DMS 273 treated with DMSO at 0.1 percent for 48 hours (cell line): ENCODE data around the gene ATP1A3.
A peak's percentile ranks its signal among the peaks of the same experiment; 100 is the strongest.
"Not testable (repeated sequence)": the region's sequence is repeated elsewhere in the genome, so short reads cannot be mapped to it uniquely, and the experiment has no call there.

Source experiments
- DNase-seq: peaks from one replicate; lab custom pipeline; 2025; lab: John Stamatoyannopoulos, UW

ATP1A3 gene

GRCh38 chr19:41945135-41945766, 48.8 kb downstream of the ATP1A3 start:
- DNase-seq, result no peak

- DNase-seq, result no peak
Observed at GRCh38 chr19:41944336-41944735, 49.7 kb downstream of the ATP1A3 start.

- DNase-seq, result no peak
Observed at GRCh38 chr19:41941410-41942202, 52.4 kb downstream of the ATP1A3 start.

GRCh38 chr19:41940731-41941409, 53.2 kb downstream of the ATP1A3 start:
- no peak for DNase-seq

- no peak for DNase-seq
Observed at GRCh38 chr19:41939861-41940730, 53.9 kb downstream of the ATP1A3 start.

- not testable (repeated sequence) for DNase-seq
Observed at GRCh38 chr19:41939209-41939608, 54.8 kb downstream of the ATP1A3 start.

GRCh38 chr19:41937525-41938468, 56.2 kb downstream of the ATP1A3 start:
- no peak for DNase-seq

GRCh38 chr19:41936961-41937360, 57.1 kb downstream of the ATP1A3 start:
- no peak for DNase-seq

- no peak for DNase-seq
Observed at GRCh38 chr19:41936416-41936850, 57.6 kb downstream of the ATP1A3 start.

GRCh38 chr19:41935760-41936415, 58.1 kb downstream of the ATP1A3 start:
- DNase-seq, result no peak

- DNase-seq, result no peak
Observed at GRCh38 chr19:41934849-41935374, 59.1 kb downstream of the ATP1A3 start.

GRCh38 chr19:41933693-41934426, 60.2 kb downstream of the ATP1A3 start:
- no peak for DNase-seq

- peak; percentile 69 for DNase-seq
Observed at GRCh38 chr19:41932720-41933332, 61.2 kb downstream of the ATP1A3 start.

- DNase-seq, result no peak
Observed at GRCh38 chr19:41932259-41932719, 61.7 kb downstream of the ATP1A3 start.

- no peak for DNase-seq
Observed at GRCh38 chr19:41930926-41931592, 63.0 kb downstream of the ATP1A3 start.

- DNase-seq, result no peak
Observed at GRCh38 chr19:41930322-41930722, 63.7 kb downstream of the ATP1A3 start.

GRCh38 chr19:41929536-41930071, 64.4 kb downstream of the ATP1A3 start:
- DNase-seq, result no peak
